HepG2 (cell line): ENCODE measurements around the gene FUT8. TPM values are rescaled to one million over a fixed set of nuclear protein-coding genes. Genes with fewer than 3 reads are reported as not detected.

Source experiments
- ATAC-seq: fragments of 200-7000 bp; cut with Tn5 transposase; 3 replicates; pipeline ENCODE4 v1.9.1; 2020; ENCODE audit warnings: mild to moderate bottlenecking, moderate library complexity
- BruUV-seq: library from RNA; stranded (reverse); fragments of 400-500 nt; replicated peaks from 2 replicates; lab custom pipeline; 2021; lab: Mats Ljungman, UMichigan
- CTCF ChIA-PET: fragments of 300-600 bp; formaldehyde crosslinking; extraction: SDS; loops from one replicate; lab custom pipeline; 2021; ENCODE audit warnings: low total read pairs, inconsistent platforms, low intra/inter-chr PET ratio; lab: Yijun Ruan, JAX
- POLR2A ChIA-PET: fragments of 350-600 bp; sonication (Branson Sonifier 250); formaldehyde crosslinking; loops from one replicate; lab custom pipeline; 2020; ENCODE audit warnings: antibody characterized with exemption, inconsistent platforms; lab: Yijun Ruan, JAX
- DNase-seq: peaks from one replicate; pipeline ENCODE4 v3.0.0-alpha.2; 2015; ENCODE audit warnings: low spot score
- FAIRE-seq: peaks from 3 replicates; lab custom pipeline; 2011; peaks lifted over from hg19 to GRCh38; lab: Jason Lieb, UNC
- H2AFZ ChIP-seq: one replicate; pipeline ENCODE4 v1.6.1; 2011; ENCODE audit warnings: low read length, inconsistent platforms
- H3K27ac ChIP-seq: fragments of 300-600 bp; 3 replicates; pipeline ENCODE4 v1.8.0; 2011; ENCODE audit warnings: mixed run types, mild to moderate bottlenecking, mixed read lengths, low read length, inconsistent platforms; ENCODE audit not compliant: insufficient read depth; ENCODE audit errors: extremely low read length
- H3K27me3 ChIP-seq, 2 experiments: fragments of 200-600 bp in 1 of 2; 2 replicates in 1 of 2; 3 replicates in 1 of 2; pipeline versions ENCODE4 v1.6.0 to v1.8.0; 2011; ENCODE audit warnings: low read length in 2 of 2, mild to moderate bottlenecking in 2 of 2, moderate library complexity in 2 of 2, inconsistent platforms in 1 of 2; ENCODE audit not compliant: insufficient read depth in 2 of 2, control insufficient read depth in 1 of 2
- H3K36me3 ChIP-seq, 2 experiments: fragments of 200-600 bp in 1 of 2; replicated peaks in 1 of 2; 2 replicates in 1 of 2; 3 replicates in 1 of 2; pipeline versions ENCODE4 v1.5.1 to v1.8.0; 2011; ENCODE audit warnings: low read length in 2 of 2, inconsistent platforms in 1 of 2; ENCODE audit not compliant: insufficient read depth in 2 of 2, control insufficient read depth in 1 of 2
- H3K4me1 ChIP-seq: 2 replicates; pipeline ENCODE4 v1.5.1; 2012; ENCODE audit warnings: low read length, inconsistent platforms; ENCODE audit not compliant: insufficient read depth
- H3K4me2 ChIP-seq: 2 replicates; pipeline ENCODE4 v1.6.0; 2011; ENCODE audit warnings: low read depth, low read length, inconsistent platforms
- H3K4me3 ChIP-seq, 3 experiments: fragments of 200-600 bp in 1 of 3; sonication (generic), shearing (Covaris generic) in 1 of 3; replicated peaks in 1 of 3; 2 replicates each; pipeline ENCODE4 v1.5.1; 2011 to 2016; ENCODE audit warnings: low read length in 3 of 3, inconsistent platforms in 2 of 3, low read depth in 2 of 3, mild to moderate bottlenecking in 2 of 3, control low read depth in 1 of 3, mixed read lengths in 1 of 3; ENCODE audit not compliant: insufficient read depth in 1 of 3
- H3K79me2 ChIP-seq: one replicate; pipeline ENCODE4 v1.6.1; 2011; ENCODE audit warnings: low read length, inconsistent platforms; ENCODE audit not compliant: insufficient read depth
- H3K9ac ChIP-seq: 2 replicates; pipeline ENCODE4 v1.6.0; 2011; ENCODE audit warnings: mild to moderate bottlenecking, low read depth, low read length, inconsistent platforms; ENCODE audit not compliant: insufficient read depth
- H3K9me3 ChIP-seq: 2 replicates; pipeline ENCODE4 v1.5.1; 2012; ENCODE audit warnings: mild to moderate bottlenecking, low read length
- H4K20me1 ChIP-seq: 2 replicates; pipeline ENCODE4 v1.6.0; 2011; ENCODE audit warnings: inconsistent platforms, mild to moderate bottlenecking, low read length, moderate library complexity; ENCODE audit not compliant: insufficient read depth
- ATF6 ChIP-seq: sonication (generic); formaldehyde crosslinking; conservative IDR thresholded peaks from 2 replicates; pipeline ENCODE4 v1.4.0; 2020; ENCODE audit warnings: missing genetic modification reagents
- DMTF1 ChIP-seq: sonication (generic); formaldehyde crosslinking; IDR thresholded peaks from 2 replicates; pipeline ENCODE4 v1.4.0; 2020; ENCODE audit warnings: mild to moderate bottlenecking, missing genetic modification reagents
- EED ChIP-seq: sonication (generic); formaldehyde crosslinking; IDR thresholded peaks from 2 replicates; pipeline ENCODE4 v1.5.0; 2020; ENCODE audit warnings: mild to moderate bottlenecking, missing genetic modification reagents
- JUNB ChIP-seq: sonication (generic); formaldehyde crosslinking; IDR thresholded peaks from 2 replicates; pipeline ENCODE4 v1.8.0; 2022; ENCODE audit warnings: missing genetic modification reagents, mild to moderate bottlenecking, borderline replicate concordance
- NR2F1 ChIP-seq, 2 experiments: fragments of 450-650 bp in 1 of 2; formaldehyde crosslinking in 1 of 2; IDR thresholded peaks; 2 replicates each; pipeline versions ENCODE4 v1.5.0 to v1.6.1; 2016 to 2020; ENCODE audit warnings: mild to moderate bottlenecking in 1 of 2, missing compliant biosample characterization in 1 of 2, missing genetic modification reagents in 1 of 2, moderate library complexity in 1 of 2
- RFX3 ChIP-seq: IDR thresholded peaks from 2 replicates; pipeline ENCODE4 v1.6.1; 2016; ENCODE audit warnings: missing biosample characterization, missing genetic modification reagents
- THAP7 ChIP-seq: sonication (generic); formaldehyde crosslinking; IDR thresholded peaks from 2 replicates; pipeline ENCODE4 v1.8.1; 2023; ENCODE audit warnings: mild to moderate bottlenecking, missing genetic modification reagents
- ZNF256 ChIP-seq: sonication (generic); formaldehyde crosslinking; conservative IDR thresholded peaks from 2 replicates; pipeline ENCODE4 v1.4.0; 2020; ENCODE audit warnings: missing genetic modification reagents
- ZNF326 ChIP-seq: sonication (generic); formaldehyde crosslinking; IDR thresholded peaks from 2 replicates; pipeline ENCODE4 v1.4.0; 2020; ENCODE audit warnings: missing genetic modification reagents, borderline replicate concordance
- ZNF407 ChIP-seq: sonication (generic); formaldehyde crosslinking; IDR thresholded peaks from one replicate; pipeline ENCODE4 v1.5.1; 2020; ENCODE audit warnings: mild to moderate bottlenecking, missing genetic modification reagents; ENCODE audit errors: not compliant biosample characterization
- WGBS: methylation state at CpG from one replicate; pipeline ENCODE4 v1.1.6; 2017; ENCODE audit warnings: low lambda C conversion rate; 5-methylcytosine and 5-hydroxymethylcytosine counted together
- in situ Hi-C: cut with HindIII; loops from 2 replicates; pipeline ENCODE4 v1.10.0; 2017; ENCODE audit warnings: low pct_unique_long_range_greater_than_20kb; ENCODE audit not compliant: extremely low pct_ligation_motif_present
- intact Hi-C: fragments of 100-400 bp; cut with micrococcal nuclease; formaldehyde crosslinking; loops from one replicate; pipeline ENCODE4 v1.10.0; 2022; ENCODE audit not compliant: unreplicated experiment
- polyA plus RNA-seq, 8 experiments: library from polyadenylated mRNA; depleted of rRNA in 3 of 8; stranded (reverse) in 7 of 8; unstranded in 1 of 8; fragments of >200 nt; fragmentation: Illumina TruSeq in 4 of 8; extraction: Trizol in 4 of 8; gene quantifications; 2 replicates each; pipeline versions ENCODE4 v1.2.1 to v1.2.3, GENCODE V29; 2011 to 2016; ENCODE audit warnings: low read depth in 4 of 8, missing spikeins in 1 of 8, mixed read lengths in 1 of 8; ENCODE audit not compliant: insufficient read depth in 1 of 8
- total RNA-seq, 5 experiments: library from RNA; depleted of rRNA; stranded (reverse); fragments of >200 nt; fragmentation: Illumina TruSeq; extraction: Trizol; gene quantifications; 2 replicates each; pipeline ENCODE4 v1.2.3, GENCODE V29; 2016; ENCODE audit warnings: low read depth in 1 of 5

FUT8 gene
- total and polyA plus RNA-seq, 2 of the 13 experiments (the other 11 are each of a cell fraction or from before 2014, with no cell fraction given) = 9.3 to 17.5 TPM

- Histone ChIP-seq H3K27me3 (no peaks in the 10 kb centered on the region), H3K4me2 (no peak overlapping the region), H4K20me1 (no peaks in the 10 kb centered on the region), H3K27ac (no peak overlapping the region), H2AFZ (no peak overlapping the region), H3K4me1 (no peaks in the 10 kb centered on the region), H3K36me3 (no peaks in the 10 kb centered on the region), H3K9ac (no peak overlapping the region), H3K79me2 (no peaks in the 10 kb centered on the region), H3K9me3 (no peaks in the 10 kb centered on the region), H3K4me3 (no peak overlapping the region)
- BruUV-seq = no TSS peak
- in situ Hi-C loops (no loop called here), intact Hi-C loops (no loop called here)
- ChIA-PET CTCF (no interaction called here), POLR2A (no interaction called here)
- no peak for DNase-seq
- no peak for ATAC-seq
- WGBS = 95% methylated on average over 5 of the region's 5 CpGs
- FAIRE-seq = no peak
- no peak for TF ChIP-seq RFX3 (CRISPR knock-in tag)
- TF ChIP-seq THAP7 (CRISPR knock-in tag) = no peak
- no peak for TF ChIP-seq DMTF1 (CRISPR knock-in tag)
- no peak for TF ChIP-seq ZNF326 (CRISPR knock-in tag)
- no peak for TF ChIP-seq ZNF256 (CRISPR knock-in tag)
- no peak for TF ChIP-seq JUNB (CRISPR knock-in tag)
- no peak for TF ChIP-seq NR2F1 (CRISPR knock-in tag; IDR thresholded peaks at IDR 0.05)
- TF ChIP-seq ATF6 (CRISPR knock-in tag) = no peak
- no peak for TF ChIP-seq EED
- TF ChIP-seq ZNF407 (CRISPR knock-in tag) = no peak
Observed at GRCh38 chr14:65424531-65424930, 12.0 kb downstream of the FUT8 start.
